HepG2 (cell line): ENCODE measurements around the gene HMBS.

ENCODE experiments used
- ATF7 ChIP-seq, 2 experiments: fragments of 450-650 bp in 1 of 2; sonication (generic) in 1 of 2; formaldehyde crosslinking in 1 of 2; IDR thresholded peaks; 2 replicates each; pipeline versions ENCODE4 v1.4.0 to v1.6.1; 2016 to 2020; ENCODE audit warnings: antibody characterized with exemption in 1 of 2, mild to moderate bottlenecking in 1 of 2, missing genetic modification reagents in 1 of 2
- CBX1 ChIP-seq: IDR thresholded peaks from one replicate; pipeline ENCODE4 v1.6.1; 2016; ENCODE audit warnings: antibody characterized with exemption, low read depth
- CEBPG ChIP-seq: IDR thresholded peaks from 2 replicates; pipeline ENCODE4 v1.6.1; 2016
- DPF2 ChIP-seq: sonication (generic); formaldehyde crosslinking; IDR thresholded peaks from 2 replicates; pipeline ENCODE4 v1.4.0; 2020; ENCODE audit warnings: mild to moderate bottlenecking, low read depth, missing genetic modification reagents, borderline replicate concordance
- MAX ChIP-seq: IDR thresholded peaks from 2 replicates; pipeline ENCODE4 v1.6.1; 2012; ENCODE audit warnings: inconsistent platforms
- SIN3A ChIP-seq: IDR thresholded peaks from 2 replicates; pipeline ENCODE4 v1.6.1; 2011; ENCODE audit warnings: low read depth, mild to moderate bottlenecking, control low read depth, low read length, borderline replicate concordance
- ZKSCAN1 ChIP-seq: fragments of 150-350 bp; IDR thresholded peaks from 2 replicates; pipeline ENCODE4 v1.6.1; 2014; ENCODE audit warnings: low read length
- TF ChIP-seq, protein P1 (sequence below): sonication (generic); formaldehyde crosslinking; IDR thresholded peaks from 2 replicates; pipeline ENCODE4 v1.5.0; 2020; ENCODE audit warnings: mild to moderate bottlenecking, missing genetic modification reagents, moderate library complexity
- TF ChIP-seq, protein P2 (sequence below): sonication (generic); formaldehyde crosslinking; conservative IDR thresholded peaks from 2 replicates; pipeline ENCODE4 v1.4.0; 2020; ENCODE audit warnings: missing genetic modification reagents
- TF ChIP-seq, protein P3 (sequence below): sonication (generic); formaldehyde crosslinking; IDR thresholded peaks from 2 replicates; pipeline ENCODE4 v1.4.0; 2020; ENCODE audit warnings: missing genetic modification reagents
- TF ChIP-seq, protein P4 (sequence below): sonication (generic); formaldehyde crosslinking; IDR thresholded peaks from 2 replicates; pipeline ENCODE4 v1.4.0; 2020; ENCODE audit warnings: mild to moderate bottlenecking, missing genetic modification reagents

GRCh38 chr11:119038884-119039283, 45.8 kb upstream of the HMBS start:
- TF ChIP-seq DPF2 (CRISPR knock-in tag) (no peak), CBX1 (no peak), ATF7 (IDR thresholded peaks at IDR 0.05) (no peak), ATF7 (CRISPR knock-in tag; IDR thresholded peaks at IDR 0.05) (no peak), MAX (no peak), CEBPG (CRISPR knock-in tag) (no peak), ZKSCAN1 (no peak), SIN3A (no peak)
- TF ChIP-seq, protein P1, sequence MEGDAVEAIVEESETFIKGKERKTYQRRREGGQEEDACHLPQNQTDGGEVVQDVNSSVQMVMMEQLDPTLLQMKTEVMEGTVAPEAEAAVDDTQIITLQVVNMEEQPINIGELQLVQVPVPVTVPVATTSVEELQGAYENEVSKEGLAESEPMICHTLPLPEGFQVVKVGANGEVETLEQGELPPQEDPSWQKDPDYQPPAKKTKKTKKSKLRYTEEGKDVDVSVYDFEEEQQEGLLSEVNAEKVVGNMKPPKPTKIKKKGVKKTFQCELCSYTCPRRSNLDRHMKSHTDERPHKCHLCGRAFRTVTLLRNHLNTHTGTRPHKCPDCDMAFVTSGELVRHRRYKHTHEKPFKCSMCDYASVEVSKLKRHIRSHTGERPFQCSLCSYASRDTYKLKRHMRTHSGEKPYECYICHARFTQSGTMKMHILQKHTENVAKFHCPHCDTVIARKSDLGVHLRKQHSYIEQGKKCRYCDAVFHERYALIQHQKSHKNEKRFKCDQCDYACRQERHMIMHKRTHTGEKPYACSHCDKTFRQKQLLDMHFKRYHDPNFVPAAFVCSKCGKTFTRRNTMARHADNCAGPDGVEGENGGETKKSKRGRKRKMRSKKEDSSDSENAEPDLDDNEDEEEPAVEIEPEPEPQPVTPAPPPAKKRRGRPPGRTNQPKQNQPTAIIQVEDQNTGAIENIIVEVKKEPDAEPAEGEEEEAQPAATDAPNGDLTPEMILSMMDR (CRISPR knock-in tag) = no peak
- TF ChIP-seq, protein P2, sequence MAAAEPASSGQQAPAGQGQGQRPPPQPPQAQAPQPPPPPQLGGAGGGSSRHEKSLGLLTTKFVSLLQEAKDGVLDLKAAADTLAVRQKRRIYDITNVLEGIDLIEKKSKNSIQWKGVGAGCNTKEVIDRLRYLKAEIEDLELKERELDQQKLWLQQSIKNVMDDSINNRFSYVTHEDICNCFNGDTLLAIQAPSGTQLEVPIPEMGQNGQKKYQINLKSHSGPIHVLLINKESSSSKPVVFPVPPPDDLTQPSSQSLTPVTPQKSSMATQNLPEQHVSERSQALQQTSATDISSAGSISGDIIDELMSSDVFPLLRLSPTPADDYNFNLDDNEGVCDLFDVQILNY (CRISPR knock-in tag) = no peak
- TF ChIP-seq, protein P3, sequence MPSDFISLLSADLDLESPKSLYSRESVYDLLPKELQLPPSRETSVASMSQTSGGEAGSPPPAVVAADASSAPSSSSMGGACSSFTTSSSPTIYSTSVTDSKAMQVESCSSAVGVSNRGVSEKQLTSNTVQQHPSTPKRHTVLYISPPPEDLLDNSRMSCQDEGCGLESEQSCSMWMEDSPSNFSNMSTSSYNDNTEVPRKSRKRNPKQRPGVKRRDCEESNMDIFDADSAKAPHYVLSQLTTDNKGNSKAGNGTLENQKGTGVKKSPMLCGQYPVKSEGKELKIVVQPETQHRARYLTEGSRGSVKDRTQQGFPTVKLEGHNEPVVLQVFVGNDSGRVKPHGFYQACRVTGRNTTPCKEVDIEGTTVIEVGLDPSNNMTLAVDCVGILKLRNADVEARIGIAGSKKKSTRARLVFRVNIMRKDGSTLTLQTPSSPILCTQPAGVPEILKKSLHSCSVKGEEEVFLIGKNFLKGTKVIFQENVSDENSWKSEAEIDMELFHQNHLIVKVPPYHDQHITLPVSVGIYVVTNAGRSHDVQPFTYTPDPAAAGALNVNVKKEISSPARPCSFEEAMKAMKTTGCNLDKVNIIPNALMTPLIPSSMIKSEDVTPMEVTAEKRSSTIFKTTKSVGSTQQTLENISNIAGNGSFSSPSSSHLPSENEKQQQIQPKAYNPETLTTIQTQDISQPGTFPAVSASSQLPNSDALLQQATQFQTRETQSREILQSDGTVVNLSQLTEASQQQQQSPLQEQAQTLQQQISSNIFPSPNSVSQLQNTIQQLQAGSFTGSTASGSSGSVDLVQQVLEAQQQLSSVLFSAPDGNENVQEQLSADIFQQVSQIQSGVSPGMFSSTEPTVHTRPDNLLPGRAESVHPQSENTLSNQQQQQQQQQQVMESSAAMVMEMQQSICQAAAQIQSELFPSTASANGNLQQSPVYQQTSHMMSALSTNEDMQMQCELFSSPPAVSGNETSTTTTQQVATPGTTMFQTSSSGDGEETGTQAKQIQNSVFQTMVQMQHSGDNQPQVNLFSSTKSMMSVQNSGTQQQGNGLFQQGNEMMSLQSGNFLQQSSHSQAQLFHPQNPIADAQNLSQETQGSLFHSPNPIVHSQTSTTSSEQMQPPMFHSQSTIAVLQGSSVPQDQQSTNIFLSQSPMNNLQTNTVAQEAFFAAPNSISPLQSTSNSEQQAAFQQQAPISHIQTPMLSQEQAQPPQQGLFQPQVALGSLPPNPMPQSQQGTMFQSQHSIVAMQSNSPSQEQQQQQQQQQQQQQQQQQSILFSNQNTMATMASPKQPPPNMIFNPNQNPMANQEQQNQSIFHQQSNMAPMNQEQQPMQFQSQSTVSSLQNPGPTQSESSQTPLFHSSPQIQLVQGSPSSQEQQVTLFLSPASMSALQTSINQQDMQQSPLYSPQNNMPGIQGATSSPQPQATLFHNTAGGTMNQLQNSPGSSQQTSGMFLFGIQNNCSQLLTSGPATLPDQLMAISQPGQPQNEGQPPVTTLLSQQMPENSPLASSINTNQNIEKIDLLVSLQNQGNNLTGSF = no peak
- TF ChIP-seq, protein P4, sequence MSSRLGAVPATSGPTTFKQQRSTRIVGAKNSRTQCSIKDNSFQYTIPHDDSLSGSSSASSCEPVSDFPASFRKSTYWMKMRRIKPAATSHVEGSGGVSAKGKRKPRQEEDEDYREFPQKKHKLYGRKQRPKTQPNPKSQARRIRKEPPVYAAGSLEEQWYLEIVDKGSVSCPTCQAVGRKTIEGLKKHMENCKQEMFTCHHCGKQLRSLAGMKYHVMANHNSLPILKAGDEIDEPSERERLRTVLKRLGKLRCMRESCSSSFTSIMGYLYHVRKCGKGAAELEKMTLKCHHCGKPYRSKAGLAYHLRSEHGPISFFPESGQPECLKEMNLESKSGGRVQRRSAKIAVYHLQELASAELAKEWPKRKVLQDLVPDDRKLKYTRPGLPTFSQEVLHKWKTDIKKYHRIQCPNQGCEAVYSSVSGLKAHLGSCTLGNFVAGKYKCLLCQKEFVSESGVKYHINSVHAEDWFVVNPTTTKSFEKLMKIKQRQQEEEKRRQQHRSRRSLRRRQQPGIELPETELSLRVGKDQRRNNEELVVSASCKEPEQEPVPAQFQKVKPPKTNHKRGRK = no peak
